ENCODE results near the gene PKMYT1. TPM values are rescaled to one million over a fixed set of nuclear protein-coding genes. Genes with fewer than 3 reads are reported as not detected.

The PKMYT1 gene
- total and polyA plus RNA-seq, 2 of the 4 experiments (the other 2 are of a cell fraction) = 1.8 to 14.9 TPM

- POLR2A ChIA-PET (ENCODE audit: unreplicated experiment) = interaction anchor here (0.5 to 1.0 kb wide), 2 partner anchors 9 to 125 kb away, joined by 4 to 5 read pairs; partner anchors contain the start of gene TNFRSF12A
- in situ Hi-C loops (cut with MboI; ENCODE audit: low sequenced_read_pairs) = no loop called here
These were observed 30.3 kb upstream of the PKMYT1 start for GRCh38 chr16:3010510-3010909.

More at GRCh38 chr16:3010510-3010909, 30.3 kb upstream of the PKMYT1 start:
- dilution Hi-C loops (cut with HindIII; ENCODE audit: low sequenced_read_pairs, unreplicated experiment) (no loop called here), intact Hi-C loops (cut with micrococcal nuclease) (no loop called here)
- peaks cover 3% of the 10 kb centered on the region; the same call in 1 of the 2 replicates for H3K4me1 ChIP-seq (ENCODE audit: control insufficient read depth, insufficient read depth, low read length)
- no peak overlapping the region for H2AK5ac ChIP-seq (ENCODE audit: low read depth, low read length)
- DNase-seq (no peak), ATAC-seq (ENCODE audit: low read depth) (no peak)
- no peak overlapping the region for H3K18ac ChIP-seq (ENCODE audit: low read depth, low read length)
- H3K27me3 ChIP-seq (ENCODE audit: control insufficient read depth, insufficient read depth, low read length) = peaks cover 50% of the 10 kb centered on the region
- no peak overlapping the region for H3K4me3 ChIP-seq (ENCODE audit: insufficient read depth, low read depth, low read length)
- no peak overlapping the region for H4K5ac ChIP-seq (ENCODE audit: low read depth, low read length)
- WGBS, 2 experiments (ENCODE audit: extremely low coverage in 2 of 2, insufficient read length in 1 of 2) = 81% methylated on average over 3 of the region's 8 CpGs; no CpG with 5 or more reads in 1 of the 2 experiments
- H2BK15ac ChIP-seq (ENCODE audit: low read depth, low read length) = no peak overlapping the region
- peaks cover 4% of the 10 kb centered on the region; the same call in 1 of the 2 replicates for H4K20me1 ChIP-seq (ENCODE audit: insufficient read depth, low read length)
- TF ChIP-seq CHD1 (IDR thresholded peaks at IDR 0.05; ENCODE audit: low read depth, low read length) = no peak
- TF ChIP-seq USF2 (IDR thresholded peaks at IDR 0.05; ENCODE audit: low read depth, low read length) = no peak
- no peak for TF ChIP-seq RCOR1 (IDR thresholded peaks at IDR 0.05; ENCODE audit: insufficient replicate concordance, low read length)
- no peak for TF ChIP-seq MAFK (IDR thresholded peaks at IDR 0.05; ENCODE audit: low read depth, low read length)
- CTCF ChIA-PET = no interaction called here
- H4K8ac ChIP-seq (ENCODE audit: low read depth in 2 of 2, low read length in 2 of 2) = no peak overlapping the region
- no peak overlapping the region for H2BK20ac ChIP-seq (ENCODE audit: low read depth, low read length)
- H2BK5ac ChIP-seq (ENCODE audit: low read depth, low read length, poor library complexity, severe bottlenecking) = no peak overlapping the region
- H3K23ac ChIP-seq (ENCODE audit: low read depth, low read length) = no peak overlapping the region
- no peak overlapping the region for H4K91ac ChIP-seq (ENCODE audit: insufficient read depth, low read depth, low read length)
- no peak overlapping the region for H3K56ac ChIP-seq (ENCODE audit: extremely low read depth, insufficient read depth, low read length)
- no peak overlapping the region for H2BK120ac ChIP-seq (ENCODE audit: low read depth, low read length)
- H3K9me3 ChIP-seq (ENCODE audit: control insufficient read depth, insufficient read depth, low read length) = no peaks in the 10 kb centered on the region
- no peaks in the 10 kb centered on the region for H3K36me3 ChIP-seq (ENCODE audit: control insufficient read depth, insufficient read depth, low read length)
- H2AFZ ChIP-seq (replicated peaks; ENCODE audit: low read length, poor library complexity) = peak overlapping the region; percentile 58
- no peak overlapping the region for H3K27ac ChIP-seq (ENCODE audit: insufficient read depth, low read length)
- no peak overlapping the region for H3K14ac ChIP-seq (replicated peaks; ENCODE audit: low read depth, low read length)
- H3K9me1 ChIP-seq (ENCODE audit: insufficient read depth, low read length) = no peaks in the 10 kb centered on the region
- H2AK9ac ChIP-seq (replicated peaks; ENCODE audit: low read depth, low read length, poor library complexity) = no peak overlapping the region
- BruUV-seq (replicated peaks) = no TSS peak
- H3K79me1 ChIP-seq (ENCODE audit: low read depth in 1 of 2, low read length in 2 of 2) = no peaks in the 10 kb centered on the region
- no peak overlapping the region for H3K4ac ChIP-seq (ENCODE audit: low read depth, low read length)
- H3K4me2 ChIP-seq (ENCODE audit: low read depth, low read length) = no peak overlapping the region
- no peak overlapping the region for H3K9ac ChIP-seq (ENCODE audit: low read depth, low read length)
